ELR (cell line): Measurements from ENCODE around the gene FBXO17.
"Not testable (repeated sequence)": the region's sequence is repeated elsewhere in the genome, so short reads cannot be mapped to it uniquely, and the experiment has no call there.

Source experiments
- DNase-seq: peaks from one replicate; pipeline ENCODE4 v3.0.0-alpha.2; 2015; ENCODE audit warnings: low read depth

Gene FBXO17, protein sequence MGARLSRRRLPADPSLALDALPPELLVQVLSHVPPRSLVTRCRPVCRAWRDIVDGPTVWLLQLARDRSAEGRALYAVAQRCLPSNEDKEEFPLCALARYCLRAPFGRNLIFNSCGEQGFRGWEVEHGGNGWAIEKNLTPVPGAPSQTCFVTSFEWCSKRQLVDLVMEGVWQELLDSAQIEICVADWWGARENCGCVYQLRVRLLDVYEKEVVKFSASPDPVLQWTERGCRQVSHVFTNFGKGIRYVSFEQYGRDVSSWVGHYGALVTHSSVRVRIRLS

DNA sequence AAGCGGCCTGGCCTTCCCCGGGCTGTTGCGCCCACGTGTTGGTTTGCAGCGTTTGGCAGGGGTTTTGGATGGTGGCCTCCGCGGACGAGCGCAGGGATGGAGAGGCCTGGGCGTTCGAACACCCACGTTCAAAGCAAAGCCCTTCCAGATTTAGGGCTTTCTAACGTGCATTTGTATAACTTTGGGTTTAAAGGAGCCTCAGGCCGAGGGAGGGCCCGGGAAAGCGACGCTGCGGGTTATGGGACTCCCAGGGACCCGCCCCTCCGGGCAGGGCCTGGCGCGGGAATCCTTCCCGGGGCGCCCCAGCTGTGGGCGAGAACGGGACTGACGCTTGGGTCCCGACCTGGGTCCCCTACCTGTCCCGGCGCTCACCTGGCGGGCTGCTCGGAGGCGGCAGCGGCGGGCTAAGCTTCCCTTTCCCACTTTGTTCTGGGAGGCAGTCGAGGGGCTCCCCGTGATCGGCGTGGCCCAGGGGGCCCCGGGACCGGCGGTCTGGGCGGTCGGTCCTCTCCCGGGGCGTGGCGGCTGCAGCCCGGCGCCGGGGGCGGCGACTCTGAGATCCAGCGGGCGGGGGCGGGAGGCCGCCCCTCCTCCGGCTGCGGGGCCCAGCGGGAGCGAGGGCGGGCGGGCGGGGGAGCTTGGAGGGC, at the start of gene FBXO17:
Gene FBXO17 (minus strand): TSS at position 529 of the 647 bp plus-strand sequence. CDS start 25,423 bp downstream, outside the sequence.
- peak; percentile 68 for DNase-seq

DNA sequence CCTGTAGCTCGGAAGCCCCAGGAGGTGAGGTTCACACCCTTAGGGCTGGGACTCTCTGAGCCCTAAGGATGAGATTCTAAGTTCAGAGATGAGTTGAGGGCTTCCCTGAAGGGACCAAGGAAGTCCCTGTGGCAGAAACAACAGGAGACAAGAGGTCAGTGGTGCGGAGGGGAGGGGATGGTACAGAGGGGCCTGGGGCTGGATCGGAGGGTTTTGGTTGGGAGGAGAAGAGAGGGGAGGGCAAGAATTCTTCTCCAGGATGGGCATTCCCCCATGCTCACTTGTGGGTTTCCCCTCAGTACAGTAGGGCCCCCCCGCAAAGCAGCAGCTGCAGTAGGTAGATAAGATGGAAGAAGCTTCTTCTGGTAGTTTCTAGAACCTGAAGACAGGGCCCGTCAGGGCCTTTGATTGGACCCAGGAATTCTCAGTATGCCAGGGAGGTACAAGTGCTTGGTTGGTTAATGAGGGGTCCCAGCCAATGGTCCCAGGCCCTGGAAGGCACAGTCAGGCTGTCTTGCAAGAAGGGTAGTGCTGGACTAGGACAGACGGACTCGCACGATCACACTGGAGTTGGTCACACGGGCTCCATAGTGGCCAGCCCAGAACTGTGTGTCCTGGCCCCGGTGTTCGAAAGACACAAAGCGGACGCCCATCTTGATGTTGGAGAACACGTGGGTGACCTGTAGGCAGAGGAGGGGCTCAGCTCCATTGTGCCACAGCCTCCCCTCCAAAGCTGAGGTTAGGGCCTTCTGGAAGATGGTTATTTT, 49.5 kb upstream of the FBXO17 start:
- no peak for DNase-seq

DNA sequence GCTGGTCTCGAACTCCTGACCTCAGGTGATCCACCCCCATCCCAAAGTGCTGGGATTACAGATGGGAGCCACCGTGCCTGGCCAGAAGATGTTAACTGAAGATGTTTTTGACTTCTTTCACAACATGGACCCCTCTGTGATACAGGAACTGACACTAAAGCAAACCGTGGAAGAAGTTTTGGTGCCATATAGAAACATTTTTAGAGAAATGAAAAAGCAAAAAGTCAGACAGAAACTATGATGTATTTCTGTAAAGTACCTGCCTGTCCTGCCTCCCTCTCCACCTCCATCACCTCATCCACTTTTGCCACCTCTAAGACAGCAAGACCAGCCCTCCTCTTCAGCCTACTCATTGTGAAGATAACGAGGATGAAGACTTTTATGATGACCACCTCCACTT, 45.5 kb upstream of the FBXO17 start:
- no peak for DNase-seq

DNA sequence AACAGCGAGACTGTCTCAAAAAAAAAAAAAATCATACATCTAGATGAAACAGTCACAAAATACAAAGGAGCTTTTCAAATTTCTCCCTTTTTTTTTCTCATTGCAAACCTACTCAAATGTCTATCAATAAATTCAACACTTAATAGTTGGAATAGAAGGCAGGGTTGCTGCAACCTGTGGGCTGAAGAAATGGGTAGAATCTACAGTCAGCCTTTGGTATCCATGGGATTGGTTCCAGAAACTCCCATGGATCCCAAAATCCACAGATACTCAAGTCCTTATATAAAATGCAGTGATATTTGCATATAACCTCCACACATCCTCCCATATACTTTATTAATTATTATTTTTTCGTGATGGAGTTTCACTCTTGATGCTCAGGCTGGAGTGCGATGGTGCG, 42.1 kb upstream of the FBXO17 start:
- DNase-seq = no peak

DNA sequence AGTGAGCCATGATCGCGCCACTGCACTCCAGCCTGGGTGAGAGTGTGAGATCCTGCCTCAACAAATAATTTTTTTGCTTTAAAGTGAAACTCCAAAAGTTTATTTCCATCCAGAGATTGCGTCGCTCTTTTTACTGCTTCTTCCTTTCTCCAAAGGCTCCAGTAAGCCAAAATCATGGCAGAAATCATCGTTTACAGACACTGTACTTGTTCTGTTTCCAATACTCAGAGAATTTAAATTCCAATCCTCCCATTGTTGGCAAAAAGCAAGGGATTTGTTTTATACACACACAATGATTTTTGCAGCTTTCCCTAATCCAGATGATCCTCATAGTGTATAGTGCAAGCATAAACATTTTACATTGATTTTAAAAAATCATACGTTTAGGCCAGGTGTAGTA, 41.5 kb upstream of the FBXO17 start:
- DNase-seq = no peak

DNA sequence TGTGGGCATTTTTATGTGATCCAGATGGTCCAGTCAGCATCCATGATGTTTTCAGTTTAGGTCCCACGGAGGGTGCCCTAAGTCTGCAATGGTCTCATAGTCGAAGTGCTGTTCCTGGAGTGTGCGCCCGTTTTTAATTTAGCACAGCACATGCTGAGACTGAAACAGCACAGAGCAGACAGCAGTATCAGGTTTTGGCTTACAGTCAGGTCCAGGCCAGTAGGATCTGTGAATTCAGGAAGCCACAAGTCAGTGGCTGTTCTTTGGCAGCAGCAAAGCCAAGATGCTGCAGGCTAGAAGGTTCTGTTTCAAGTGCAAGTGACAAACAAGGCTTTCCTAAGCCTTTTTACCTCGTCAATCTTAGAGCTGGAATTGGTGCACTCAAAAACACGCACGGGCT, 38.5 kb upstream of the FBXO17 start:
- no peak for DNase-seq

DNA sequence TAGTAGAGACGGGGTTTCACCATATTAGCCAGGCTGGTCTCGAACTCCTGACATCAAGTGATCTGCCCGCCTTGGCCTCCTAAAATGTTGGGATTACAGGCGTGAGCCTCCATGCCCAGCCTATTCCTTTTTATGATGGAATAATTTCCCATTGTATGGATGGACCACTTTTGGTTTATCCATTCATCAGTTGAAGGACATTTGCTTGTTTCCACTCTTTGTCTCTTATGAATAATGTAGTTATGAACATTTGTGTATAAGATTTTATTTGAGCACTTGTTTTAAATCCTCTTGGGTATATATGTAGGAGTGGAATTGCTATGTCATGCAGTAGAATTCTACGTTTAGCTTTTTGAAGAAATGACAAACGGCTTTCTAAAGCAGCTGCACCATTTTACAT, 33.5 kb upstream of the FBXO17 start:
- no peak for DNase-seq

DNA sequence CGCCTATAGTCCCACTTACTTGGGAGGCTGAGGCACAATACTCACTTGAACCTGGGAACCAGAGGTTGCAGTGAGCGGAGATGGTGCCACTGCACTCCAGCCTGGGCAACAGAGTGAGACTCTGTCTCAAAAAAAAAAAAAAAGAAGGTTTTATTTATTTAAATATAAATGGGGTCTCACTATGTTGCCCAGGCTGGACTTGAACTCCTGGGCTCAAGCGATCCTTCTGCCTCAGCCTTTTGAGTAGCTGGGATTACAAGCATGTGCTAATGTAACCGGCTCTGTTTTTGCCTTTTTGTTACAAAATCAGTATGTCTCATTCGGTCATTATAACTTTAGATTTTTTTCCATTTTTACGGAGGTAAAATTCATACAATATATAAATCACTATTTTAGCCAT, 32.6 kb upstream of the FBXO17 start:
- DNase-seq = no peak

DNA sequence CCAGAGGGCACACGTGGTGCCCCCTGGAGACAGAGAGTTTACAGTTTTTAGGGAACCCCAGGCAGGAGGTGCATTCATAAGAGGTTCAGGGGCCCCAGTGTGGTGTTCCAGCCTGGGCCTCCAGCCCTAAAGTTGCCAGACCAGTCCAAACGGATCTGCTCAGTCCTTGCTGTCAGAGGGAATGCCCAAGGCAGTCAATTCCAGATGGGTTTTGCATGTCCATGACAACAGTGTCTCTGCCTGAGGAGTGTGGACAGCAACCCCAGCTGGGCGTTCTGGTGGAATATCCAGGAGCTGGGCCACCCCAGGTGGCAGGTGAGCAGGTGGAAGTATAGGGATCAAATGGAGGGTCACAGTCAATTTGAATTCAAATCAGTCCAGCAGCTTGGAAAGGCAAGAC, 31.6 kb upstream of the FBXO17 start:
- DNase-seq = no peak

DNA sequence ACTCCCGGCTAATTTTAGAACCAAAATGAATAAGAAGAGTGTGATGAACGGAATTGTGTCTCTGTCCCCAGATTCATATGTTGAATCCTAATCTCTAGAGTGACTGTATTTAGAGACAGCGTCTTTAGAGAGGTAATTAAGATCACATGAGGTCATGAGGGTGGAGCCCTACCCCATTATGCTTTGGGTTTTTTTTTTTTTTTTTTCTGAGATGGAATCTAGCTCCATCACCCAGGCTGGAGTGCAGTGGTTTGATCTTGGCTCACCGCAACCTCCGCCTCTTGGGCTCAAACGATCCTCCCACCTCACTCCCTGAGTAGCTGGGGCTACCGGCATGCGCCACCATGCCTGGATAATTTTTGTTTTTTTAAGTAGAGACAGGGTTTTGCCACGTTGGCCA, 28.9 kb upstream of the FBXO17 start:
- DNase-seq = no peak

DNA sequence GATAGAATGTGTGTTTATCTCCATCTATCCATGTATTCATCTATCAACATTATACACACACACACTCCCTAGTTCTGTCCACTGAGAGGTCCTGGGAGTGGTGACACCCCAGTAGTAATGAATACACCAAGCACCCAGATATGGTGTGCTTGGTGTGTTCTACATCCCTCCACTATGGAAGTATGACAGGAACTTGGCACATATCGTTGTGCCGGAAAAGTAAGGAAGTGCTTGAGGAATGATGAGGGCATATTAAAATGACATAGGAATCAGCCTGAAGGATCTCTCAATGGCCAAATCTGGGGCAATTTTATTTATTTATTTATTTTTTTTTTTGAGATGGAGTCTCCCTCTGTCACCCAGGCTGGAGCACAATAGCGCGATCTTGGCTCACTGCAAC, 28.3 kb upstream of the FBXO17 start:
- DNase-seq = no peak

DNA sequence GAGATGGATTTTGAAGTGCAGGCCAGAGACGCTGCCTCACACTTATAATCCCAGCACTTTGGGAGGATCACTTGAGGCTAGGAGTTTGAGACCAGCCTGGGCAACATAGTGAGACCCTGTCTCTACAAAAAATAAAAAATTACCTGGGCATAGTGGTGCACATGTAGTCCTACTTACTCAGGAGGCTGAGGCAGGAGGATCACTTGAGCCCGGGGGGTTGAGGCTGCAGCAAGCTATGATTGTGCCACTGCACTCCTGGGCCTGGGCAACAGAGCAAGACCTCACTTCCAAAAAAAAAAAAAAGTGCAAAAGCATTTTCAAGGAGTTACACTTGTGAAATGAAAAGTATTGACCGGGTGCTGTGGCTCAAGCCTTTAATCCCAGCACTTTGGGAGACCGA, 27.6 kb upstream of the FBXO17 start:
- DNase-seq = no peak

DNA sequence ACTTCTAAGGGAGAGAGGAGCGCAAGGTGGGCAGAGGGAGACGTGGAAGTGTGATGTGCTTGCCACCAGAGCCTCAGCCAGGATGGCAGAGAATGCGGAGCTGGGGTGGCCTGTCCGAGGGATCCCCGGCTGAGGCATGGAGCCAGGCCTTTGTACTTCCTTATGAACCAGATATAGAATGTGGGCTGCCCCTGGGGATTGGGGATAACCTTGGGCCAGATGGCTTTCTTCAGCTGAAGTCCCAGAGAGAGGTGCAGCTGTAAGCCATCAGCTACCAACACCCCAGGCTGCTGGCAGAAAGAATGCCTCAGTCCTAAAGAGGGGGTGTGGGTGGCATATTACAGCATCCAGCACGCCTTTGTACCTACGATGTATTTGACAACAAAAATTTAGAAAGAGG, 25.5 kb upstream of the FBXO17 start:
- no peak for DNase-seq

DNA sequence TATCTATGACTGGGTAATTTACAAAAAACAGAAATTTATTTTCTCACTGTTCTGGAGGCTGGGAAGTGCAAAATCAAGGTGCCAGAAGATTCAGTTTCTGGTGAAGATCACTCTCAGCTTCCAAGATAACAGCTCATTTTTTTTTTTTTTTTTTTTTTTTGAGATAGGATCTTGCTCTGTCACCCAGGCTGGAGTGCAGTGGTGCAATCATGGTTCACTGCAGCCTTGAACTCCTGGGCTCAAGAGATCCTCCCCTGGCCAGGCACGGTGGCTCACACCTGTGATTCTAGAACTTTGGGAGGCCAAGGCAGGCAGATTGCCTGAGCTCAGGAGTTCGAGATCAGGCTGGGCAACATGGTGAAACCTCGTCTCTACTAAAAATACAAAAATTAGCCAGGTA, 22.0 kb upstream of the FBXO17 start:
- not testable (repeated sequence) for DNase-seq

DNA sequence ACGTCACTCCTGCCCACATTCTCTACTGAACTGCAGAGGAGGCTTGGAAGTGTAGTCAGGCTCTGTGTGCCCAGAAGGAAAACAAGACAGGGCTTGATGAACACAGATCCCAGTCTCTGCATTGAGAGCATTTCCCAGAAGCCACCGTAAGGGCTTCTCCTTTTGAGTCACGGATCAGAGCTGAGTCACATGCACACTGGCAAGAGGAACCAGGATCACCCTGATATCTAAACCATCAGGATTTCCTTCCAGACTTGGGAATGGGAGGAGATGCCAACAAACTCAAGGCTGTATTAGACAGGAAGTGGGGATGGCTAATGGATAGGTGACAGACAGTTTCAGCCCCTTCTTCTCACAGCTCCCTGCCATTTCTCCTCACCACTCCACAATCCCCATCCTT, 17.7 kb upstream of the FBXO17 start:
- peak; percentile 83 for DNase-seq

DNA sequence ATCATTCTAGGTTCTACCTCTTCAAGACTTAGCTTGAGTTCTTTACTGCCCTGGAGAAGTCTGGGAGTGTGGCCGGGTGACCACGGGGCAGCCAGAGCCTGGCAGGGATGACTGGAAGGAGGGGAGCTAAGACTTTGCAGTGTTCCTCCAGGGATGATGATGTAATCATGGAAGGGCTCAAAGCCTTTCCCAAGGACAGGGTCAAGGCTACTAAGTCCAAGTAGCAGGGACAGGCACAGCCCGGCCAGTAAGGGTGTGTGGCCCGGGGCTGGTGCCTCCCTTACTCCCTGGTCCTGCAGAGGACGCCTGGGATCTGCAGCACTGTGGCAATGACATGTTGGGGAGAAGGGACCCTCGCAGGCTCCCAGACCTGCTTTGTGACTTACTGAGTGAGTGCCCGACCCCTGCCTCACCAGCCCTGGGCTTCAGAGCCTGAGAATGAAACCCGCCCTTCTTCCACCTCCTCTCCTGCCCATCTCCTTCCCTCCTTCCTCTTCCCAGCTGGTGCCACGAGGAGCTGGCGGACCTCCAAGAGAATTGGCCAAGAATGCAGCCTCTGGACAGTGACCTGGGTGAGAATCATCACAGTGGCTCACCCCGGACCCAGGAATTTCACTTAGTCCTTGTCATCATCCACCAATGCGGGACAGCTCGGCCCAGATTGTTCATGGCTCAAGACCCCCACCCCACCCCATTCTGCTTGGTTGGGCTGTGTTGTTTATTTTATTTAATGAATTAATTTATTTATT, 15.6 kb upstream of the FBXO17 start:
- peak; percentile 52 for DNase-seq

DNA sequence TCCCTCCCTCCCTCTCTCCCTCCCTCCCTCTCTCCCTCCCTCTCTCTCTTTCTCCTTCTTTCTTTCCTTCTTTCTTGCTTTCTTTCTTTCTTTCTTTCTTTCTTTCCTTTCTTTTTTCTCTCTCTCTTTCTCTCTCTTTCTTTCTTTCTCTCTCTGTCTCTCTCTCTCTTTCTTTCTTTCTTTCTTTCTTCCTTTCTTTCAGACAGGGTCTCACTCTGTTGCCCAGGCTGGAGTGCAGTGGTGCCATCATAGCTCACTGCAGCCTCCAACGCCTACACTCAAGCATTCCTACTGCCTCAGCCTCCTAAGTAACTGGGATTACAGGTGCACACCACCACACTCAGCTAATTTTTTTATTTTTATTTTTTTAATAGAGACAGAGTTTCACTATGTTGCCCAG, 14.1 kb upstream of the FBXO17 start:
- DNase-seq = not testable (repeated sequence)

DNA sequence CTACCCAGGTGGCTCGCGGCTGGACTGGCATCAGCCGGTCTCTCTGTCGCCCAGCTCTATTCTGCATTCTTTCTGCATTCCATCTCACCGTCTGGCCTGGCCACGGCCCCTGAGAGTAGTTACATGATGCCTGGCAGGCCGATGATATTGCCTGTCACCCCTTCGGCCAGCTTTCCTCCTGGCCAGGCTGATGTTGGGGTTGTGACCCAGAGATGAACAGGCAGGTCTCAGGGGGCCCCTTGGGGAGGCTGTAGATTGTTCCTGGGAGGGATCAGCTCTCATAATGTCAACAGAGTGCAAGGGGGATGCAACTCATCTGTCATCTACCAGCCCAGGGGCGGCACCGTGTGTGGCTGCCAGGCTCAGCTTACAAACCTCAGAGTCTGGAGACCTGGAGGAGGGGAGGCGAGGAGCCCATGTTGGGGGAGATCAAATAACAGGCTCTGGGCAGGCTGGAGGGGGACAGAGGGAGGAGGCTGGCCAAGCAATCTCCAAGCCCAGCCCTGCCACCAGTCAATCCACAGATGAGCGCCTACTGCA, 13.6 kb upstream of the FBXO17 start:
- DNase-seq = peak; percentile 9

DNA sequence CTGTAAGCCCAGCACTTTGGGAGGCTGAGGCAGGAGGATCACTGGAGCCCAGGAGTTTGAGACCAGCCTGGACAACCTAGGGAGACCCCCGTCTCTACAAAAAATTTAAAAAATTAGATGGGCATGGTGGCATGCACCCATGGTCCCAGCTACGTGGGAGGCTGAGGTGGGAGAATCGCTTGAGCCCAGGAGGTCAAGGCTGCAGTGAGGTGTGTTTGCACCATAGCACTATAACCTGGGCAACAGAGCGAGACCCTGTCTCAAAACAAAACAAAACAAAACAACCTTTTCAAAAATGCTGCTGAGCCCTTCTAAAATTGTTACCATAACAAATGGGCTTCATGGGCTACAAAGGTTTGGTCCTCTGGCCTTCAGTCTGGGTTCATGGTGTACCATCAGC, 13.1 kb upstream of the FBXO17 start:
- not testable (repeated sequence) for DNase-seq

DNA sequence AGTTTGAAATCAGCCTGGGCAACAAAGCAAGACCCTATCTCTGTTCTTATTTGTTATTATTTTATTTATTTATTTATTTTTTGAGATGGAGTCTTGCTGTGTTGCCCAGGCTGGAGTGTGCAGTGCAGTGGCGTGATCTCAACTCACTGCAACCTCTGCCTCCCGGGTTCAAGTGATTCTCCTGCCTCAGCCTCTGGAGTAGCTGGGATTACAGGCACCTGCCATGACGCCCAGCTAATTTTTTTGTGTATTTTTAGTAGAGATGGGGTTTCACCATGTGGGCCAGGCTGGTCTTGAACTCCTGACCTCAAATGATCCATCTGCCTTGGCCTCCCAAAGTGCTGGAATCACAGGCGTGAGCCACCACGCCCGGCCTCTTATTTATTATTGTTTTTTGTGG, 12.2 kb upstream of the FBXO17 start:
- not testable (repeated sequence) for DNase-seq

DNA sequence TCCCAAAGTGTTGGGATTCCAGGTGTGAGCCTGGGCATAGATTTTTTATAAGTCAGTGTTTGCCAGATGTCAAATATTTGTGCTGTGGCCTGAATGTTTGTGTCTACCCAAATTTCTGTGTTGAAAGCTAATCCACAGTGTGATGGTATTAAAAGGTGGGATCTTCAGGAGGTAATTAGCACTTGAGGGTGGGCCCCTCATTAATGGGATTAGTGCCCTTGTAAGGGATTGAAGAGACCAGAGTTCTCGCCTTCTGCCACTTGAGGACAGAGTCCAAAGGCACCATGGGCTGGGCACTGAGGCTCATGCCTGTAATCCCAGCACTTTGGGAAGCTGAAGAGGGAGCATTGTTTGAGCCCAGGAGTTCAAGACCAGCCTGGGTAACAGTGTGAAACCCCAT, 9.7 kb upstream of the FBXO17 start:
- no peak for DNase-seq
